ENCODE results near the gene PMPCA.

Gene PMPCA

GRCh38 chr9:136410500-136411287 is at the start of gene PMPCA, which contains the start of gene ENTR1:
Gene PMPCA (plus strand): TSS chr9:136410658. CDS start chr9:136410669, 11 bp downstream.
Gene ENTR1 (minus strand): TSS chr9:136410614. CDS start chr9:136410397, 217 bp downstream.
- DNase-seq: peak; percentile 96 to 98 (median 98)

GRCh38 chr9:136361047-136361753 is 49.3 kb upstream of the PMPCA start:
- DNase-seq: no peak

GRCh38 chr9:136361754-136362449 is 48.6 kb upstream of the PMPCA start:
- DNase-seq: no peak

GRCh38 chr9:136362450-136362784 is 48.0 kb upstream of the PMPCA start:
- DNase-seq: no peak

GRCh38 chr9:136363106-136363948 is 47.1 kb upstream of the PMPCA start, which contains the start of gene DNLZ:
Gene DNLZ (minus strand): TSS chr9:136363744. CDS start chr9:136363714, 30 bp downstream.
- DNase-seq: peak; percentile 96 to 99 (median 98)

- DNase-seq: no peak
These were observed 46.3 kb upstream of the PMPCA start for GRCh38 chr9:136363949-136364748.

GRCh38 chr9:136364942-136365774 is 45.3 kb upstream of the PMPCA start:
- DNase-seq: no peak

- peak; percentile 61 to 73 (median 65) for DNase-seq
These were observed 44.7 kb upstream of the PMPCA start for GRCh38 chr9:136365775-136366222.

GRCh38 chr9:136366826-136367225 is 43.6 kb upstream of the PMPCA start:
- no peak for DNase-seq

- no peak for DNase-seq
These were observed 42.9 kb upstream of the PMPCA start for GRCh38 chr9:136367296-136368145.

- no peak for DNase-seq
These were observed 42.3 kb upstream of the PMPCA start for GRCh38 chr9:136368190-136368589.

GRCh38 chr9:136370037-136370436 is 40.4 kb upstream of the PMPCA start:
- no peak for DNase-seq

- DNase-seq: no peak
These were observed 39.5 kb upstream of the PMPCA start for GRCh38 chr9:136370687-136371532.

GRCh38 chr9:136371533-136371880 is 39.0 kb upstream of the PMPCA start:
- DNase-seq: no peak

GRCh38 chr9:136372006-136372405 is 38.5 kb upstream of the PMPCA start:
- no peak for DNase-seq

GRCh38 chr9:136372561-136373299 is 37.7 kb upstream of the PMPCA start:
- peak; percentile 86 to 91 (median 91) for DNase-seq

- DNase-seq: peak; percentile 90 to 93 (median 92)
These were observed 36.9 kb upstream of the PMPCA start, which contains the start of gene CARD9 for GRCh38 chr9:136373300-136374182. Gene CARD9 (minus strand): TSS chr9:136373669. CDS start chr9:136372078, 1,591 bp downstream.

Measured in suppressor macrophage treated with lipopolysaccharide for 1 hour (primary cell).